Measurements from ENCODE around the gene PCDHGA9. TPM values are rescaled to one million over a fixed set of nuclear protein-coding genes. Genes with fewer than 3 reads are reported as not detected.
"Not testable (repeated sequence)": the region's sequence is repeated elsewhere in the genome, so short reads cannot be mapped to it uniquely, and the experiment has no call there.

PCDHGA9 gene
- total RNA-seq, 1 experiment from 2014 or later, result 0.10 TPM

- Histone ChIP-seq H3K4me3 (ENCODE audit: insufficient read depth, low read depth, low read length) (no peak within 1 kb of the TSS), H3K36me3 (replicated peaks; ENCODE audit: control insufficient read depth, insufficient read depth, low read length) (no peaks in the 10 kb centered on the region), H3K27me3 (ENCODE audit: control insufficient read depth, insufficient read depth, low read length) (no peaks in the 10 kb centered on the region)
- DNase-seq, result no peak
These were observed 28.8 kb upstream of the PCDHGA9 start, which contains the start of gene PCDHGA6 for GRCh38 chr5:141373673-141374317. Gene PCDHGA6, plus strand, starts transcription at chr5:141373891. Its CDS starts 193 bp downstream, at chr5:141374084.

- H3K4me3 ChIP-seq (ENCODE audit: insufficient read depth, low read depth, low read length), result no peak overlapping the region
- no peak for DNase-seq
- no peaks in the 10 kb centered on the region for H3K36me3 ChIP-seq (replicated peaks; ENCODE audit: control insufficient read depth, insufficient read depth, low read length)
- no peaks in the 10 kb centered on the region for H3K27me3 ChIP-seq (ENCODE audit: control insufficient read depth, insufficient read depth, low read length)
These were observed 28.0 kb upstream of the PCDHGA9 start for GRCh38 chr5:141374627-141375026.

- not testable (repeated sequence) for H3K36me3 ChIP-seq (replicated peaks; ENCODE audit: control insufficient read depth, insufficient read depth, low read length); H3K27me3 ChIP-seq (ENCODE audit: control insufficient read depth, insufficient read depth, low read length); H3K4me3 ChIP-seq (ENCODE audit: insufficient read depth, low read depth, low read length); DNase-seq
These were observed 27.0 kb upstream of the PCDHGA9 start for GRCh38 chr5:141375444-141376155.

GRCh38 chr5:141382469-141383294 is 19.9 kb upstream of the PCDHGA9 start, which contains the start of gene PCDHGA7:
Gene PCDHGA7, plus strand, starts transcription at chr5:141382742. Its CDS starts 158 bp downstream, at chr5:141382900.
- no peak within 1 kb of the TSS for H3K4me3 ChIP-seq (ENCODE audit: insufficient read depth, low read depth, low read length)

GRCh38 chr5:141383345-141383744 is 19.2 kb upstream of the PCDHGA9 start:
- H3K27me3 ChIP-seq (ENCODE audit: control insufficient read depth, insufficient read depth, low read length), result no peaks in the 10 kb centered on the region
- peak; percentile 28 for DNase-seq
- no peak overlapping the region for H3K4me3 ChIP-seq (ENCODE audit: insufficient read depth, low read depth, low read length)
- H3K36me3 ChIP-seq (replicated peaks; ENCODE audit: control insufficient read depth, insufficient read depth, low read length), result no peaks in the 10 kb centered on the region

More at GRCh38 chr5:141382469-141383294, 19.9 kb upstream of the PCDHGA9 start, which contains the start of gene PCDHGA7:
- DNase-seq, result no peak
- no peaks in the 10 kb centered on the region for H3K27me3 ChIP-seq (ENCODE audit: control insufficient read depth, insufficient read depth, low read length)
- H3K36me3 ChIP-seq (replicated peaks; ENCODE audit: control insufficient read depth, insufficient read depth, low read length), result no peaks in the 10 kb centered on the region

- DNase-seq, result no peak
- H3K36me3 ChIP-seq (replicated peaks; ENCODE audit: control insufficient read depth, insufficient read depth, low read length), result no peaks in the 10 kb centered on the region
- H3K4me3 ChIP-seq (ENCODE audit: insufficient read depth, low read depth, low read length), result no peak overlapping the region
These were observed 17.9 kb upstream of the PCDHGA9 start for GRCh38 chr5:141384471-141385267.

GRCh38 chr5:141387557-141388311 is 14.8 kb upstream of the PCDHGA9 start, which contains the start of gene PCDHGB4:
Gene PCDHGB4, plus strand, starts transcription at chr5:141387698. Its CDS starts 187 bp downstream, at chr5:141387885.
- H3K4me3 ChIP-seq (ENCODE audit: insufficient read depth, low read depth, low read length), result peak within 1 kb of the TSS; percentile 41; the same call in 1 of the 2 replicates
- H3K36me3 ChIP-seq (replicated peaks; ENCODE audit: control insufficient read depth, insufficient read depth, low read length); H3K27me3 ChIP-seq (ENCODE audit: control insufficient read depth, insufficient read depth, low read length): not testable (repeated sequence)
- peak; percentile 50 for DNase-seq

More at GRCh38 chr5:141384471-141385267, 17.9 kb upstream of the PCDHGA9 start:
- H3K27me3 ChIP-seq (ENCODE audit: control insufficient read depth, insufficient read depth, low read length), result no peaks in the 10 kb centered on the region

GRCh38 chr5:141388661-141389060 is 13.9 kb upstream of the PCDHGA9 start:
- Histone ChIP-seq H3K36me3 (replicated peaks; ENCODE audit: control insufficient read depth, insufficient read depth, low read length) (no peaks in the 10 kb centered on the region), H3K27me3 (ENCODE audit: control insufficient read depth, insufficient read depth, low read length) (no peaks in the 10 kb centered on the region), H3K4me3 (ENCODE audit: insufficient read depth, low read depth, low read length) (no peak overlapping the region)
- DNase-seq, result no peak

- Histone ChIP-seq H3K4me3 (ENCODE audit: insufficient read depth, low read depth, low read length) (no peak overlapping the region), H3K27me3 (ENCODE audit: control insufficient read depth, insufficient read depth, low read length) (no peaks in the 10 kb centered on the region), H3K36me3 (replicated peaks; ENCODE audit: control insufficient read depth, insufficient read depth, low read length) (no peaks in the 10 kb centered on the region)
- DNase-seq, result no peak
These were observed 13.2 kb upstream of the PCDHGA9 start for GRCh38 chr5:141389153-141390042.

- no peaks in the 10 kb centered on the region for H3K27me3 ChIP-seq (ENCODE audit: control insufficient read depth, insufficient read depth, low read length)
- no peak for DNase-seq
- H3K36me3 ChIP-seq (replicated peaks; ENCODE audit: control insufficient read depth, insufficient read depth, low read length), result no peaks in the 10 kb centered on the region
- H3K4me3 ChIP-seq (ENCODE audit: insufficient read depth, low read depth, low read length), result no peak within 1 kb of the TSS
These were observed 10.0 kb upstream of the PCDHGA9 start, which contains the start of gene PCDHGA8 for GRCh38 chr5:141392429-141393198. Gene PCDHGA8, plus strand, starts transcription at chr5:141392633. Its CDS starts 181 bp downstream, at chr5:141392814.

GRCh38 chr5:141393267-141393666 is 9.3 kb upstream of the PCDHGA9 start:
- Histone ChIP-seq H3K36me3 (replicated peaks; ENCODE audit: control insufficient read depth, insufficient read depth, low read length) (no peaks in the 10 kb centered on the region), H3K27me3 (ENCODE audit: control insufficient read depth, insufficient read depth, low read length) (no peaks in the 10 kb centered on the region), H3K4me3 (ENCODE audit: insufficient read depth, low read depth, low read length) (no peak overlapping the region)
- DNase-seq, result no peak
